GM21390 (cell line): ENCODE data around the gene OR5K3.
"Not testable (repeated sequence)": the region's sequence is repeated elsewhere in the genome, so short reads cannot be mapped to it uniquely, and the experiment has no call there.

Experiments used
- ATAC-seq: cut with Tn5 transposase; IDR thresholded peaks from one replicate; pipeline ENCODE4 v1.9.1; 2021; ENCODE audit not compliant: unreplicated experiment

OR5K3 gene, protein sequence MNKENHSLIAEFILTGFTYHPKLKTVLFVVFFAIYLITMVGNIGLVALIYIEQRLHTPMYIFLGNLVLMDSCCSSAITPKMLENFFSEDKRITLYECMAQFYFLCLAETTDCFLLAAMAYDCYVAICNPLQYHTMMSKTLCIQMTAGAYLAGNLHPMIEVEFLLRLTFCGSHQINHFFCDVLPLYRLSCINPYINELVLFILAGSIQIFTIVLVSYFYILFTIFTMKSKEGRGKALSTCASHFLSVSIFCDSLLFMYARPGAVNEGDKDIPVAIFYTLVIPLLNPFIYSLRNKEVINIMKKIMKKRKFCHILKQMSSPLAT

DNA sequence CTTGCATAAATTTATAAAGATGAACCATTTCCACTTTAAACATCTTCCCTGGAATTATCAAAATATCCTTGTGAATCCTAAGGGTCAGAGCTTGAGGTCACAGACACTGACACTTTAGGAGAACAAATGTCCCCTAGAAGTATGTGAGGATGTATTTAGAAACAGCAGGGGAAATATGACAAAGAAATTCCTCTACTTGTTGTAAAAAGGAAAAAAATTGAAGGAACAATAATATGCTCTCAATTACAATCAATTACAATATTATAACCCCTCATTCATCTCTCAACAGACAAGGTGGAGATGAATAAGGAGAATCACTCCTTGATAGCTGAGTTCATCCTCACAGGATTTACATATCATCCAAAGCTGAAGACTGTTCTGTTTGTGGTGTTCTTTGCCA lies at the start of gene OR5K3:
Gene OR5K3 (plus strand): TSS at position 301 of the 400 bp plus-strand sequence. CDS start 0 bp downstream, at position 301.
- ATAC-seq = no peak

DNA sequence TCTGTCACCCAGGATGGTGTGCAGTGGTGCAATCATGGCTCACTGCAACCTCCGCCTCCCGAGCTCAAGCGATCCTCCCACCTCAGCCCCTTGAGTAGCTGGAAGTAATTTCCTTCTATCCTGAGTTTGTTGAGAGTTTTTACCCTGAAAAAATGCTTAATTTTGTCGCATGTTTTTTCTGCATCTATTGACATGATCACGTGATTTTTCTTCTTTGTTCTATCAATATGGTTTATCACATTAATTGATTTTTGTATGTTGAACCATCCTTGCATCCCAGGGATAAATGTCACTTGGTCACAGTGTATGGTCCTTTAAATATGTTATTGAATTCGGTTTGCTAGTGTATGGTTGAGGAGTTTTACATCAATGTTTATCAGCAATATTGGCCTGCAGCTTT lies 48.7 kb upstream of the OR5K3 start:
- ATAC-seq = no peak

DNA sequence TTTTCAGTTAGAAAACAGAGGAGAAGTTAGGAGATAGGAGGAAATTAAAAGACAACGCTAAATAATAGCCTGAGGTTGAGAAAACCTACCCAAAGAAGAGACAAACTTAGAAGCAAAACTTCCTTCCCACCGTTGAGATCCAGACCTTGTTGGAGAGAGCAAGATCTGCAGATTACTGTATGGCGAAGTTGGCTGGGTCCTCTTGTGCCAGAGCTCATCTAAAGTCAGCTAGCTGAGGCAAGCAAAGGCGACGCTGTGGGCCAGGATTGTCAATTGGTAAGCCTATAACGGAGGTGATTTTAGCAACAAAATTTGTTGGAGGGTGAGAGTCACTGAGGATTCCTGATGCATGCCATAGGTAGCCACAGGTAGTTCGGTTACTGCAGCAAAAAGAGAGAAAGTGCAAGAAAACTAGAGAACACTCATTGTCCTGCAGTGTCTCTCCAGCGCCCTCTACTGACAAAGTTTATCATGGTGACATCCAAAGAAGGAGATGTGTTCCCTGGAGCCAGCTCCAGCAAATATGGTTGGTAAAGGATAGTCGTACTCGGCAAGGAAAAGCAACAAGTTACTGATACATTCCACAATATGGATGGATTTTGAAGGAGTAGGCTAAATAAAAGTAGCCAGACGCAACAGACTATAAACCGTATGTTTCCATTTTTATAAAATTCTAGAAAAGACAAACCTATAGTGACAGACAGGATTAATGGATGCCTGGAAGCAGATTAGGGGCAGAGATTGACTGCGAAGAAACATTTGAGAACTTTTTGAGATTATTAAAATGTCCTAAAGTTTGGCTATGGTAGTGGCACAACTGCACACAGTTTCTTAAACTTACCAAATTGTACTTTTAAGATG lies 46.6 kb upstream of the OR5K3 start:
- no peak for ATAC-seq

DNA sequence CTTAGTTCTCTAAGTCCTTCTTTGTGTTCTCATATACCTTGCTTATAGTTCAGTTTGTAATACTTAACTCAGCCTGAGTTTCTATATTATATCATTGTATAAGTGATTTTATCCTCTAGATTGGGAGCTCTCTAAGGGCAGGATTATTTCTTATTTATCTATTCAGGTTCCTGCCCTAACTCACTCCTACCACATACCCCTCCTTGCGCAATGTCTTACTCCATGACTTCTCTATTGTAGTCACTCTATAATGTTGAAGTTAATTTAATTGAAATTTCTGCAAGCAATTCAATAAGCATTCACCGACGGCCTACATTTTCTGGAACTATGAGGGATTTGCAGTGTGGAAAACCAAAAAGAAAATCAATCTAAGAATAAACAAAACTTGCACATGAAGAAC lies 40.4 kb upstream of the OR5K3 start:
- no peak for ATAC-seq

DNA sequence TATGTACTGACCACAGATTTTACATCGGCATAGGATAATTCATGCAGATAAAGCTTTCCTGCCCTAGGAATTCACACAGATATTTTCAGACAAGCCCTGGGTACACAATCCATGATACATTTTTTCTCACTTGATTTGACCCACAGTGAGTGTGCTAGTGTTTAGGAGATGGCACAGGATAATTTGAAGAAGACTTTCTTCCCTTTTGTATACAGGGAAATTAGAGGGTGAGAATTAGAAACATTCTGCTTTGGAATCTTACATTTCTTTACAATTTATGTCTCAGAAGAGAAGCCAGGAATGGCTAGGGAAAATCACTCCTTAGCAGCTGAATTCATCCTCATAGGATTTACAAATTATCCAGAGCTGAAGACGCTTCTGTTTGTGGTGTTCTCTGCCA lies 36.9 kb upstream of the OR5K3 start, which contains the start of gene OR5K4:
Gene OR5K4 (plus strand): TSS at position 301 of the 400 bp plus-strand sequence. CDS start 0 bp downstream, at position 301.
- no peak for ATAC-seq

DNA sequence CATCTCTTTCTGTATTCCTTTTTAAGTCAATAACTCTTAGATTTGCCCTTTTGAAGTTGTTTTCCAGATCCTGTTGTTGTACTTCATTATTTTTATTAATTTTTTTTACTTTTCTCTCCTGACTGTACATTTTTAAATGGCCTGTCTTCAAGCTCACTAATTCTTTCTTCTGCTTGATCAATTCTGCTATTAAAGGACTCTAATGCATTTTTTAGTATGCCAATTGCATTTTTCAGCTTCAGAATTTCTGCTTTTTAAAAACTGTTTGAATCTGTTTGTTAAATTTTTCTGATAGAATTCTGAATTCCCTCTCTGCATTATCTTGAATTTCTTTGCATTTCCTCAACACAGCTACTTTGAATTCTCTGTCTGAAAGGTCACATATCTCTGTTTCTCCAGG lies 31.2 kb upstream of the OR5K3 start:
- ATAC-seq = no peak

DNA sequence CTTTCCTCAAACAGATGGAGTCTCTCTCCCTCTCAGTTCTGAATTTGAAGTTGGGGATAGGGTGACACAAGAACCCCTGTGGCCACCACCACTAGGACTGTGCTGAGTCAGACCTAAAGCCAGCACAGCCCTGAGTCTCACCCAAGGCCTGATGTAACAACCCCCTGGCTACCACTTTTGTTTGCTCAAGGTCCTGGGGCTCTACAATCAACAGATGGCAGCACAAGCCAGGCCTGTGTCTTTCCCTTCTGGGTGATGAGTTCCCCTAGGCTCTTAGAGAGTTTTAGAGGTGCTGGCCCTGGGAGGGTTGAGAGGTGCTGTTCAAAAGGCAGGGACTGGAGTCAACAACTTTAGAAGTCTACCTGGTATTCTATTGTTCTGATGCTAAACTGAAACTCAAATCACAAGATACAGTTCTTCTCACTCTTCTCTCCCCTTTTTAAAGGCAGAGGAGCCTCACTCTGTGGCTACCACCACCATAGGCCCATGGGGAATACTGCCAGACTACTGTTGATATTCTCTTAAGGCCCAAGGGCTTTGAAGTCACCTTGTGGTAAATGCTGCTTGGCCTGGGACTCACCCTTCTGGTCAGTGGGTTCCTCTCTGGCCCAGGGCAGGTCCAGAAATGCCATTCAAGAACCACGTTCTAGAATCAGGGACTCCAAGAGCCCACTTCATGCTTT lies 30.3 kb upstream of the OR5K3 start:
- peak; percentile 68 for ATAC-seq

DNA sequence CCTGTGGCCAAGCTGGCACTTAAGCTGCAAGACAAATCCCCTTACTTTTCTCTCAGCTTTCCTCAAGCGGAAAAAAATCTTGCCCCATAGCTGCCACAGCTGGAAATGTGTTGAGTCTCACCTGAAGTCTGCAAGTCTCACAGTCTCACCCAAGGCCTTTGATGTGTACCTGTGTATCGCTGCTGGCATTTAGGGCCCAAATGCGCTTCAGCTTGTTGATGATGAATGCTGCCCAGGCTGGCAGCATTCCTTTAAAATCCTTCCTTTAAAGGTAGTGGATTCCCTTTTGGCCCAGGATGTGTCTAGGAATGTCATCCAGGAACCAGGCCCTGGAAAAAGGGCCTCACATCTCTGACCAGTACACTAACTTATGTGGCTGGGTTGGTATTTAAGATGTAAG lies 29.8 kb upstream of the OR5K3 start:
- ATAC-seq = no peak

DNA sequence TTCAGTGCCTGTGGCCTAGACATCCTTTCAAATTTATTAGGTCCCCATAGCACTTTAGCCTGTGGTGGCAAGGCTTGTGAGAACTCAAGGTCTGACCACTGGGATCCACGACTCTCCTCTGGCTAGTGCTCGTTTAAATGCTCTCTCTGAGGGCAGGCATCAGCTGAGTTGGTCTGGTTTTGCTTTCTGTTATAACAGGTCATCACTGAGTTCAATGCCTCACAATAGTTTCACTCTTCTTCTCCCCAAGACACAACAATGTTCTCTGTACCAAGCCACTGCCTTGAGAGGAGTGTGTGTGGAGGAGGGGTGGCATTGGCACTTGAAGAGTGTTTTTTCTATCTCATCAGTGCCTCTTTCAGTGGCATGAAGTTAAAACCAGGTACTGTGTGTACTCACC lies 29.2 kb upstream of the OR5K3 start:
- peak; percentile 62 for ATAC-seq

DNA sequence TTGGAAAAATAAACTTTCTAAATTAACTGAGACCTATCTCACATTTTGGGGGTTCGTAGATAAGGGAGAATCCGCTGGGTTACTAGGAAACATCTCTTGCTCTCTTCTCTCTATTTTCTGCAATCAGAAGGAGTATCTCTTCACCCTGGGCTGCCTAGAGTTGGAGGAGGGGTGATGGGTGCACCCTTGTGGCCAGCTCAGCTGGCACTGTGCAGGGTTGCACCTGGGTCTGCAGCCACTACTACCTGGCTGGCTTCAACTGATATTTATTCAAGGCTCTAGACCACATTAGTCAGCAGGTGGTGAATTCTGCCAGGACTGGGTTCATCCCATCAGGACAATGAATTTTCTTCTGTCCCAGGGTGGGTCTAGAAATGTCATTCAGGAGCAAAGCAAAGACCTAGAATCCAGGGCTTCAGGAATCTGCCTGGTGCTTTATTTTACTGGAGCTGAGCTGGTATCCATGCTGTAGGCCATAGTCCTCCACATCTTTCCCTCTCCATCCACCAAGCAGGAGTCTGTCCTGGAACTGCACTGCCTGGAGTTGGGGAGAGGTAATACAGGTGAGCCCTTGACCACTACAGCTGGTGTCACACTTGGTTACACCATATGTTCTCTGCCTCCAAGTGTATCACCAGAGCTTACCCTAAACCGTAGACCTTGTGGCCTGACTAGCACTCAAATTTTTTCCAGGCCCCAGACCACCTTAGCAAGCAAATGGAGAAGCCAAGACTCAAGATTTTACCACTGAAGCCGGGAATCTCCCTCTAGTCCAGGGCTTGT lies 22.8 kb upstream of the OR5K3 start:
- ATAC-seq = no peak

DNA sequence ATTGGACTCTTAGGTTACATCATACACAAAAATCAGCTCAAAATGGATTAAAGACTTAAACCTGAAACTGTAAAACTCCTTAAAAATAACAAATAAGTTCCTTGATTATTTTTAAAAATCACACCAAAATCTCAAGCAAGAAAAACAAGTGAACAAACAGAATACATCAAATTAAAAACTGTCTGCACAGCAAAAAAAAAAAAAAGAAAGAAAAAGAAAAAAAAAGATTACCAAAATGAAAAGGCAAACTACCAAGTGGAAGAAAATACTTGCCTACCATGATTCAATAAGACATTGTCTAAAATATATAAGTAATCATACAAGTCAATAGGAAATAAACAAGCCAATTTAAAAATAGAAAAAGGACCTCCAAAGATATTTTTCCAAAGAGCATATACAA lies 19.3 kb upstream of the OR5K3 start:
- no peak for ATAC-seq

DNA sequence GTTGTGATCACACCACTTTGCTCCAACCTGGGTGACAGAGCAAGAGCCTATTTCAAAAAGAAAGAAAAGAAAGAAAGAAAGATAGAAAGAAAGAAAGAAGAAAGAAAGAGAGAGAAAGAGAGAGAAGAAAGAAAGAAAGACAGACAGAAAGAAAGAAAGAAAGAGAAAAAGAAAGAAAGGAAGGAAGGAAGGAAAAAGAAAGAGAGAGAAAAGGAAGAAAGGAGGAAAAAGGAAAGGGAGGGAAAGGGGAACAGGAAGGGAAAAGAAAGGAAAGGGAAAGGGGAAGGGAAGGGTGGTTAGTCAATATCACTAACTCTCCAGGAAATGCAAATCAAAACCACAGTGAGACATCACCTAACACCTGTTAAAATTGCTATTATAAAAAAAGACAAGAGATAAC lies 18.6 kb upstream of the OR5K3 start:
- ATAC-seq = no peak

DNA sequence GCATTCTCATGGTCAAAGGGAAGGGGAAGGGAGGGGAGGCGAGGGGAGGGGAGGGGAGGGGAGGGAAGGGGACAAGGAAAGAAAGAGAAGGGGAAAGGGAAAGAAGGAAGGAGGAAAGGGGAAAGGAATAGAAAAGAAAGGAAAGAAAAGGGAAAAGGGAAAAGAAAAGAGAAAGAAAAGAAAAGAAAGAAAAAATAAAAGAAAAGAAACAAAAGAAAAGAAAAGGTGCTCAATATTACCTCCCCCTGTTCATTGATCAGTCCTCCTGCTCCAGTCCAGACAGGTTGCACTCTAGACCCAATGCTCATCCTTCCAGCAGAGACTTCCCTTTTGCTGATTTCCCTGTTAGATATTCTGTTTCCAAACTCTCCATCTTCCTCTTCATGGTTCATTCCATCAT lies 18.0 kb upstream of the OR5K3 start:
- no peak for ATAC-seq

DNA sequence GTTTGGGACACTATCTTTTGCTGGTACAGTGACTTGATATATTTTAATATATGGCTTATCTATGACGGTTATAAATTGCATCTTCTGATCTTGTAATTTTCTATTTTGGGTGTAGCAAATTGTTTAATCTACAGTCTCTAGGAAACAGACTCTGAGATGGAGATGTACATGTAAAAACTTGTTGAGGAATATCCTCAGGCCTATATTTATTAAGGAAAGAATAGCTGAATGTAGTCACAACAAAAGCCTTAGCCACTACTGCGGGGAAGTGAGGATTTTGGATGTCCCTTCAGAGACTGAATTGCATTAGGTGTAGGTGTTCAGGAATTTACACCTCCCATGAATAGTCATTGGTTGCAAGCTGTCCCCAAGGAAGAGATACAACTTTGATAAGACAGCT lies 13.8 kb upstream of the OR5K3 start:
- ATAC-seq = no peak

DNA sequence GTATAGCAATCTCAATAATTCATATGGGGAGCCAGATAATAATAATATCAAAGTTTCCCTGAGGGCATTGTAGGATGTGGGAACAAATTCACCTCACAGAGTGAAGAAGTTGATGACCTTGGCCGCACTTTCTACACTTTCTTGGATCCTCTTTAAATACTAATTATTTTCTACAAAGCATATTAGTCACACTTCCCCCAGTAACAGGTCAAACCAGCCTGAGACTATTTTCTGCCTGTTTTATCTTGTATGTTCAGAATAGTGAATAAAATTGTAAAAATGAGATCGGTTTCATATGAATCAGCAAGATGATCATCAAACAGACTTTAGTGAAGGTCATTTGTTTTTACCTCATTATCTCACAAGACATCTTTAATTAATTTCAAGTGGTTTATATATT lies 2.3 kb upstream of the OR5K3 start:
- no peak for ATAC-seq

DNA sequence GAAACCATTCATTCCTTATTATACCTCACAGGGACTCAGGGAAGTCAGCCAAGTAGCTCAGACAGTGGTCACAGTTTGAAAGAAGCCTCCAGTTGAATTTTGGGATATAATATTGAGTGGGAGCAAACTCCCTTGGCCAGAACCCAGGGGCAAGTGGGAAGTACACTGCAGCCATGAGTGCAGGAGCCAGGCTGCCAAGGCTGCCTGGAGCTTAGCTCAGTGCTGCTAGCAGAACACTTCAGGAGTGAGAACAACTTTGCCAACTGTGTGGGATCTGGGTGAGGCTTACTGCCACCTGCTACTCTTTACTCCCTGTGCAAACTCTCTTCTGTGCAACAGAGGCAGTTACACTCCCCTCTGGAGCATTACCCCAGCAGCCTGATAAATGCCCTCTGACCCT lies 4.6 kb downstream of the OR5K3 start:
- ATAC-seq = no peak

DNA sequence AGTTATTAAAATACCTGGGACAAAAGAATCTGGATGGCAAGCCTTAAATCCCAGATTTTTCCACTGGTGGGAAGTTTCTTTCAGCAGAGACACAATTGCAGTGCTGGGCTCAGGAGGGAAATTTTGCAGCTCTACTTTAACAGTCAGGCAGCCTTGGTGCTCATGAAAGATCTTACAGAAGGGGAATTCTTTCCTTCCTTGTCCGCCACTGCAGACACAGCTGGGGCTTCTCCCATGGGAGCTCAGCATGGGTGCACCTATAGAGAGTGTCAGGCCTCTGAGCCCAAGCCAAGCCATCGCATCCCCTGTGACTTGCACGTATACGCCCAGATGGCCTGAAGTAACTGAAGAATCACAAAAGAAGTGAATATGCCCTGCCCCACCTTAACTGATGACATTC lies 6.0 kb downstream of the OR5K3 start:
- ATAC-seq = not testable (repeated sequence)

DNA sequence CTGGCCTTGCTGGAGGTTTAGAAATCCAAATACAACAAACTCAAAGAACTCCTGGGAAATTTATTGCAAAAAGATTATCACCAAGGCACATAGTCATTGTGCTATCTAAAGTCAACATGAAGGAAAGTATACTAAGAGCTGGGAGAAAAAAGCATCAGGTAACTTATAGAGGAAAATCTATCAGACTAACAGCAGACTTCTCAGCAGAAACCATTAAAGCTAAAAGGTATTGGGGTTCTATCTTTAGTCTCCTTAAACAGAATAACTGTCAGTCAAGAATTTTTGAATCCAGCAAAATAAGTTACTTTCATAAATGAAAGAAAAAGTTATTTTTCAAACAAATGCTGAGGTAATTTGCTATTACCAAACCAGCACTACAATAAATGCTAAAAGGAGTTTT lies 8.0 kb downstream of the OR5K3 start:
- ATAC-seq = no peak

DNA sequence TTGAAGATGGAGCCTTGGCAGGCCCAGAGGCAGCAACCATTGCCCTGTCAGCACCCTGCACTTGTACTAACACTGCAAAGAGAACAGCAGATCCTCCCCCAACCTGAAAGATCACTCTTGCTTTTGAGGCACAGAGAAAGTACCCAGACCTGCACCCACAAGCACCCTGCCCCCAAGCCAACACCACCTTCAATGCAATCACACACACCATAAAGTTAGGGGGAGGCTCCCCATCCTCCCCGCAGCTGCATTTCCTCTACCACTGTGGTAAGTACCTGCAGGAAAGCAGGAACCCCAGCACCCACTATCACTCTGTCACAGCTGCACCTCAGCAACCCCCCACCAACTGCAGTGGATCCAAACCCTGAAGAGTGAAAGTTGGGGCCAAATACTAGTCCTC lies 12.0 kb downstream of the OR5K3 start:
- no peak for ATAC-seq

DNA sequence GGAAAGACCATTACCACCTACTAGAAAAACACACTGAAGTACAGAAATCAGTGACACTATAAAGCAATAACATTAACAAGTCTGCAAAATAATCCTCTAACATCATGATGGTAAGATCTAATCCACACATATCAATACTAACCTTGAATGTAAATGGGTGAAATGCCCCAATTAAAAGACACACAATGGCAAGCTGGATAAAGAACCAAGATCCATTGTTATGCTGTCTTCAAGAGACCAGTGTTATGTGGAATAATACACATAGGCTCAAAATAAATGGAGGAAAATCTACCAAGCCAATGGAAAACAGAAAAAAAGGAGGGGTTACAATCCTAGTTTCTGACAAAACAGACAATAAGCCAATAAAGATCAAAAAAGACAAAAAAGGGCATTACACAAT lies 13.5 kb downstream of the OR5K3 start:
- ATAC-seq = no peak

DNA sequence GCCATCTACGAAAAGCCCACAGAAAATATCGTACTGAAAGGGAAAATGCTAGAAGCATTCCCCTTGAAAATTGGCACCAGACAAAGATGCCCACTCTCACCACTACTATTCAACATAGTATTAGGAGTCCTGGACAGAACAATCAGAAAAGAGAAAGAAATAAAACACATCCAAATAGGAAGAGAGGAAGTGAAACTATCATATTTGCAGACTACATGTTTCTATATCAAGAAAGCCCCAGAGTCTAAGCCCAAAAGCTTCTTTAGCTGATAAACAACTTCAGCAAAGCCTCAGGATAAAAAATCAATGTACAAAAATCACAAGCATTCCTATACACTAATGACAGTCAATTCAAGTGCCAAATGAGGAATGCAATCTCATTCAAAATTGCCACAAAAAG lies 15.6 kb downstream of the OR5K3 start:
- no peak for ATAC-seq
